ENCODE data around the gene PRCD. TPM values are rescaled to one million over a fixed set of nuclear protein-coding genes. Genes with fewer than 3 reads are reported as not detected.

Gene PRCD
- total RNA-seq, 6 experiments from 2014 or later, result 0.12 to 1.3 (median 0.22) TPM; not detected in 3

DNA sequence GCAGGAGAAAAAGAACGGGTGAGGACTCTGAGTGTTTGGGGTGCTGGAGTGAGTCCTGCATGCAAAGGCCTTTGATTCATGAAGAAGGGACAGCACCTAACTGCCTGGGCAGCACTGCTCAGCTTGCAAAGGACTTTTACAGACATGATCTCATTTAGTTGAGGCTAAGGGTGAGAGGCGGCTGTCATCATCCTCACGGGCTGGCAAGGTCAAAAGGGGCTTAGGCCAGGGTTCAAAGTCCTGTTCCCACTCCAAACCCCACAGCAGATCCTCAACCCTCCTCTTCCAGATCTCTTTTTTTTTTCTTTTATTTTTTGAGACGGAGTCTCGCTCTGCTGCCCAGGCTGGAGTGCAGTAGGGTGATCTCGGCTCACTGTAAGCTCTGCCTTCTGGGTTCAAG lies 43.4 kb upstream of the PRCD start:
- ATAC-seq, result no peak
- DNase-seq, result no peak
- Histone ChIP-seq H3K4me3 (no peak overlapping the region), H3K27ac (no peak overlapping the region), H3K36me3 (no peaks in the 10 kb centered on the region), H3K9me3 (no peaks in the 10 kb centered on the region), H3K27me3 (no peaks in the 10 kb centered on the region), H3K4me1 (peaks cover 0 to 29% (median 3%) of the 10 kb centered on the region in 4 donors)
- intact Hi-C loops (cut with DNase I), result no loop called here
- no peak for TF ChIP-seq CTCF (IDR thresholded peaks at IDR 0.05)
- no peak for TF ChIP-seq POLR2A (IDR thresholded peaks at IDR 0.05)
- 62% methylated on average over 2 of the region's 6 CpGs for WGBS (ENCODE audit: insufficient coverage, low coverage, low lambda C conversion rate, missing lambda C conversion rate)

- peaks cover 0 to 36% (median 3%) of the 10 kb centered on the region in 4 donors for H3K4me1 ChIP-seq
- TF ChIP-seq CTCF (IDR thresholded peaks at IDR 0.05) (no peak), POLR2A (IDR thresholded peaks at IDR 0.05) (no peak)
- no peaks in the 10 kb centered on the region for H3K9me3 ChIP-seq
- peak overlapping the region in 2 of 3 donors; percentile 26 to 38 for H3K4me3 ChIP-seq
- H3K27me3 ChIP-seq, result no peaks in the 10 kb centered on the region
- ATAC-seq (no peak), DNase-seq (no peak)
- 28% methylated on average over 2 of the region's 2 CpGs for WGBS (ENCODE audit: insufficient coverage, low coverage, low lambda C conversion rate, missing lambda C conversion rate)
- H3K36me3 ChIP-seq, result no peaks in the 10 kb centered on the region
- peak overlapping the region; percentile 63 to 82 (median 78) for H3K27ac ChIP-seq
- intact Hi-C loops (cut with DNase I), result no loop called here
Measured at GRCh38 chr17:76497699-76497978, 42.2 kb upstream of the PRCD start.

GRCh38 chr17:76497979-76498875 lies 41.6 kb upstream of the PRCD start:
- DNase-seq (peak; percentile 83 to 90 (median 89)), ATAC-seq (peak; percentile 67 to 77 (median 76))
- Histone ChIP-seq H3K4me3 (peak overlapping the region in 2 of 3 donors; percentile 26 to 38), H3K27ac (peak overlapping the region; percentile 63 to 82 (median 78)), H3K36me3 (no peaks in the 10 kb centered on the region), H3K4me1 (peaks cover 0 to 36% (median 3%) of the 10 kb centered on the region in 4 donors), H3K27me3 (no peaks in the 10 kb centered on the region), H3K9me3 (no peaks in the 10 kb centered on the region)
- TF ChIP-seq CTCF (IDR thresholded peaks at IDR 0.05) (no peak), POLR2A (IDR thresholded peaks at IDR 0.05) (peak; percentile 63)
- intact Hi-C loops (cut with DNase I), result no loop called here
- WGBS (ENCODE audit: insufficient coverage, low coverage, low lambda C conversion rate, missing lambda C conversion rate), result 11% methylated on average over 22 of the region's 31 CpGs

DNA sequence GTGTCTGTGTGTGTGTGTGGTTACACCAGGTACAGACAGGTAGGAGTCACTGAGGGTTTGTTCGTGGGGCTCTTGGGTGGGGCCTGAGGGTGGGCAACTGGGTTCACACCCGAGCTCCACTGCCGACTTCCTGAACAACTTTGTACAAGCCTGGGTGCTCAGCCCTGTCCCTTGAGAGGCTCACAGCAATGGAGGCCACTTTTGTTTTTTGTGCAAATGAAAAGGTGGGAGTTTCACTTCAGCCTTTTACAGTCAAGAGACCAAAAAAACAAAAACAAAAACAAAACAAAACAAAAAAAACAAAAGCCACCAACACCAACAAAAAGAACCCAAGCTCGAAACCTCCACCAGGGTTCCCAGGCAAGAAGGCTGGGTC lies 41.0 kb upstream of the PRCD start:
- DNase-seq, result no peak
- Histone ChIP-seq H3K27ac (peak overlapping the region in 2 of 3 donors; percentile 24 to 90), H3K4me1 (peaks cover 0 to 36% (median 3%) of the 10 kb centered on the region in 4 donors)

More for the DNA sequence above, 41.0 kb upstream of the PRCD start:
- no peak overlapping the region for H3K4me3 ChIP-seq
- no peak for ATAC-seq
- intact Hi-C loops (cut with DNase I), result no loop called here
- H3K9me3 ChIP-seq, result no peaks in the 10 kb centered on the region
- H3K36me3 ChIP-seq, result no peaks in the 10 kb centered on the region
- H3K27me3 ChIP-seq, result no peaks in the 10 kb centered on the region
- TF ChIP-seq CTCF (IDR thresholded peaks at IDR 0.05) (no peak), POLR2A (IDR thresholded peaks at IDR 0.05) (no peak)
- WGBS (ENCODE audit: insufficient coverage, low coverage, low lambda C conversion rate, missing lambda C conversion rate), result 60% methylated on average over 1 of the region's 4 CpGs

Data from right lobe of liver (tissue), 6 donors.